ENCODE measurements around the gene DLL4. TPM values are rescaled to one million over a fixed set of nuclear protein-coding genes. Genes with fewer than 3 reads are reported as not detected.
A peak's percentile ranks its signal among the peaks of the same experiment; 100 is the strongest.
"Not testable (repeated sequence)": the region's sequence is repeated elsewhere in the genome, so short reads cannot be mapped to it uniquely, and the experiment has no call there.

The DLL4 gene
- total RNA-seq, 2 donors from 2014 or later, result 0.20 to 0.64 TPM

DNA sequence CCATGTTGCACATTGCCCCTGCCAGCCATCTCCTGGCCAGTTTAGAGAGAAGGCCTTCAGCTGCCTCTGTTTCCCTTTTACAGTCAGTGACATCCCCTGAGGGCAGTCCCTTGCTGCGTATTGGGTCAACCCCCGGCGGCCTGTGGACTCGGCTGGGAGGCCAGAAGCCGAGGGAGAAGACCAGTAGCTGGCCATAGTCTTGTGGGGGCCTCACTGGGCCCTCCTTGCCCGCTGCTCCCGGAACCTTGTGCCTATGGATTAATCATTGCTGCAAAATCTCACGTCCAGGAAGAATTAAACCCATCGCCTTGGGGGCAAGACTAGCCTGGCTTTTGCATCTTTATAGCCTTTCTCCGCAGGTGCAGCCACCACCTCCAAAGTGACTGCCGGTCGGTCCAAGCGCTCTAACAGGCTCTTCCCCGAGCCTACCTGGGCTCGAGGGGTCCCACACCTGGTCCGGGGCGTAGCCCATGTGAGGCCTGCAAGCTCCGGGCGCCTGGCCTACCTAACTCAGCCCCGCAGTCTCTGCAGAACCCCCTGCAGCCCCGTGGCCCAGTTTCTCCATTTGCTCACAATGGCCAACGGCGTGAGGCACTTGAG, 23.3 kb downstream of the DLL4 start:
- TF ChIP-seq, protein P1, sequence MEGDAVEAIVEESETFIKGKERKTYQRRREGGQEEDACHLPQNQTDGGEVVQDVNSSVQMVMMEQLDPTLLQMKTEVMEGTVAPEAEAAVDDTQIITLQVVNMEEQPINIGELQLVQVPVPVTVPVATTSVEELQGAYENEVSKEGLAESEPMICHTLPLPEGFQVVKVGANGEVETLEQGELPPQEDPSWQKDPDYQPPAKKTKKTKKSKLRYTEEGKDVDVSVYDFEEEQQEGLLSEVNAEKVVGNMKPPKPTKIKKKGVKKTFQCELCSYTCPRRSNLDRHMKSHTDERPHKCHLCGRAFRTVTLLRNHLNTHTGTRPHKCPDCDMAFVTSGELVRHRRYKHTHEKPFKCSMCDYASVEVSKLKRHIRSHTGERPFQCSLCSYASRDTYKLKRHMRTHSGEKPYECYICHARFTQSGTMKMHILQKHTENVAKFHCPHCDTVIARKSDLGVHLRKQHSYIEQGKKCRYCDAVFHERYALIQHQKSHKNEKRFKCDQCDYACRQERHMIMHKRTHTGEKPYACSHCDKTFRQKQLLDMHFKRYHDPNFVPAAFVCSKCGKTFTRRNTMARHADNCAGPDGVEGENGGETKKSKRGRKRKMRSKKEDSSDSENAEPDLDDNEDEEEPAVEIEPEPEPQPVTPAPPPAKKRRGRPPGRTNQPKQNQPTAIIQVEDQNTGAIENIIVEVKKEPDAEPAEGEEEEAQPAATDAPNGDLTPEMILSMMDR (conservative IDR thresholded peaks at IDR 0.05), result no peak
- H3K27ac Mint-ChIP-seq, result peak overlapping the region; percentile 95
- peak; percentile 52 for DNase-seq

DNA sequence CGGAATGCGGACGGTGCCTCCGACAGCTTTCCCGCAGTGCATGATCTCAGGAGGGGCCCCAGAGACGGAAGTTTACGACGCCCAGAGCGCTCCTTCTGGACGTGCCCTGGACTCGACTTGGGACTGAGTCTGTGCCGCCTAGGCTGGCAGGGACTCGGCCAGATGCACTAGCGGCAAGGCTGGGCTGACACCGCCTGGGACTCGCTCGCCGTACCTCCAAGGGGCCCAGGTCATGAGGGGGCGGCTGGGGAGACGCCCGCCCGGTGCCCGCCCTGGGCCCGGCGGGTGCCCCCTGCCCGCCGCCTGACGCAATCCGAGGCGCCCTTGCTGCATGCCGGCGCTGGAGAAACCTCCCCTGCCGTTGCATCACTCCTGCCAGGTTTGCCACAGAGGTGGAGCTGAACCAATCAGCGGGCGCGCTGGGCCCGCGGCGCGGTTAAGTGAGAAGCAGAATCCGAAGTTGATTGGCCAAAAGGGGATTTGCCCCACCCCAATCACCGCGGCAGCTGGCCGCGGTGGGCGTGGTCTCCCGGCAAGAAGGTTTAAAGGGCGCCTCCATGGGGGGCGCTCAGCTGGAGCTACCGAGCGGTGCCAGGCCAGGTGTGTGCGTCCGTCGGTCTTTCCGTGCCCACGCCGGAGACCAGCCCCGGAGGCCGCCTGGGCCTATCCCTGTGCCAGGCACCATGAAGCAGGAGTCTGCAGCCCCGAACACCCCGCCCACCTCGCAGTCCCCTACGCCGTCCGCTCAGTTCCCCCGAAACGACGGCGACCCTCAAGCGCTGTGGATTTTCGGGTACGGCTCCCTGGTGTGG, 24.0 kb downstream of the DLL4 start, which contains the start of gene CHAC1:
CHAC1 (plus strand) TSS at position 571 of the 812 bp plus-strand sequence; CDS start at position 684, 113 bp downstream.
- 1% methylated on average over 20 to 72 of the region's 72 CpGs for WGBS, 2 experiments (ENCODE audit: insufficient coverage in 1 of 2, insufficient read length in 1 of 2)
- peaks cover 2% of the 10 kb centered on the region for H3K36me3 Mint-ChIP-seq (ENCODE audit: low read depth)
- H3K27me3 ChIP-seq (ENCODE audit: control insufficient read depth, insufficient read depth, low read length, poor library complexity, severe bottlenecking), result no peaks in the 10 kb centered on the region
- H3K4me1 ChIP-seq (ENCODE audit: control insufficient read depth, insufficient read depth, low read length), result no peaks in the 10 kb centered on the region
- peak within 1 kb of the TSS; percentile 90 for H3K27ac ChIP-seq (ENCODE audit: low read depth, low read length)
- TF ChIP-seq, protein P1 (conservative IDR thresholded peaks at IDR 0.05), result peak; percentile 24
- H3K4me3 Mint-ChIP-seq, result peak within 1 kb of the TSS; percentile 77
- H3K27me3 Mint-ChIP-seq (ENCODE audit: insufficient read depth), result peaks cover 35% of the 10 kb centered on the region
- H3K4me1 Mint-ChIP-seq, result peaks cover 24% of the 10 kb centered on the region
- no peaks in the 10 kb centered on the region for H3K9me3 Mint-ChIP-seq
- peak; percentile 98 for DNase-seq
- H3K4me3 ChIP-seq (ENCODE audit: low read length), result peak within 1 kb of the TSS; percentile 90
- H3K27ac Mint-ChIP-seq, result peak within 1 kb of the TSS; percentile 95
- no peaks in the 10 kb centered on the region for H3K9me3 ChIP-seq (ENCODE audit: control insufficient read depth, low read length)
- no peaks in the 10 kb centered on the region for H3K36me3 ChIP-seq (ENCODE audit: control insufficient read depth, insufficient read depth, low read length)
- peak within 1 kb of the TSS; percentile 90 for H3K9ac ChIP-seq (ENCODE audit: extremely low read depth, low read length, poor library complexity, severe bottlenecking)

More for the DNA sequence above, 23.3 kb downstream of the DLL4 start:
- H3K27ac ChIP-seq (ENCODE audit: low read depth, low read length), result peak overlapping the region; percentile 90
- Mint-ChIP-seq H3K4me1 (peaks cover 26% of the 10 kb centered on the region), H3K27me3 (ENCODE audit: insufficient read depth) (peaks cover 42% of the 10 kb centered on the region), H3K36me3 (ENCODE audit: low read depth) (peaks cover 2% of the 10 kb centered on the region), H3K4me3 (peak overlapping the region; percentile 77), H3K9me3 (no peaks in the 10 kb centered on the region)
- H3K4me3 ChIP-seq (ENCODE audit: low read length), result peak overlapping the region; percentile 90
- H3K27me3 ChIP-seq (ENCODE audit: control insufficient read depth, insufficient read depth, low read length, poor library complexity, severe bottlenecking), result no peaks in the 10 kb centered on the region
- H3K36me3 ChIP-seq (ENCODE audit: control insufficient read depth, insufficient read depth, low read length), result no peaks in the 10 kb centered on the region
- no peaks in the 10 kb centered on the region for H3K4me1 ChIP-seq (ENCODE audit: control insufficient read depth, insufficient read depth, low read length)
- no peaks in the 10 kb centered on the region for H3K9me3 ChIP-seq (ENCODE audit: control insufficient read depth, low read length)
- H3K9ac ChIP-seq (ENCODE audit: extremely low read depth, low read length, poor library complexity, severe bottlenecking), result peak overlapping the region; percentile 90
- 43% methylated on average over 16 to 23 of the region's 23 CpGs for WGBS, 2 experiments (ENCODE audit: insufficient coverage in 1 of 2, insufficient read length in 1 of 2)

DNA sequence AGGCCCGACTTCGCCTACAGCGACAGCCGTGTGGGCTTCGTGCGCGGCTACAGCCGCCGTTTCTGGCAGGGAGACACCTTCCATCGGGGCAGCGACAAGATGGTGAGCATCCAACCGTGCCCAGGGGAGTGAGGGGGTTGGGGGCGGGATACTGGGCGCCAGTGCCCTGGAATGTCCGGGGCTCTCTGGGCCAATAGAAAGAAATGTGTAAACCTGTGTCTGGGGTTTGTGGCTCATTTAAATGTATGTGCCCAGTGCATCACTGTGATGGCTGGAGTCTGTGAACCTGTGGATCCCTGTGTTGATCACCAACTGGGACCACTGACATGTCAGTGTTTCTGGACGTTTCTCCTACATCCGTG, 24.6 kb downstream of the DLL4 start:
- peaks cover 2% of the 10 kb centered on the region for H3K36me3 Mint-ChIP-seq (ENCODE audit: low read depth)
- H3K4me1 Mint-ChIP-seq, result peaks cover 18% of the 10 kb centered on the region
- peak overlapping the region; percentile 90 for H3K27ac ChIP-seq (ENCODE audit: low read depth, low read length)

DNA sequence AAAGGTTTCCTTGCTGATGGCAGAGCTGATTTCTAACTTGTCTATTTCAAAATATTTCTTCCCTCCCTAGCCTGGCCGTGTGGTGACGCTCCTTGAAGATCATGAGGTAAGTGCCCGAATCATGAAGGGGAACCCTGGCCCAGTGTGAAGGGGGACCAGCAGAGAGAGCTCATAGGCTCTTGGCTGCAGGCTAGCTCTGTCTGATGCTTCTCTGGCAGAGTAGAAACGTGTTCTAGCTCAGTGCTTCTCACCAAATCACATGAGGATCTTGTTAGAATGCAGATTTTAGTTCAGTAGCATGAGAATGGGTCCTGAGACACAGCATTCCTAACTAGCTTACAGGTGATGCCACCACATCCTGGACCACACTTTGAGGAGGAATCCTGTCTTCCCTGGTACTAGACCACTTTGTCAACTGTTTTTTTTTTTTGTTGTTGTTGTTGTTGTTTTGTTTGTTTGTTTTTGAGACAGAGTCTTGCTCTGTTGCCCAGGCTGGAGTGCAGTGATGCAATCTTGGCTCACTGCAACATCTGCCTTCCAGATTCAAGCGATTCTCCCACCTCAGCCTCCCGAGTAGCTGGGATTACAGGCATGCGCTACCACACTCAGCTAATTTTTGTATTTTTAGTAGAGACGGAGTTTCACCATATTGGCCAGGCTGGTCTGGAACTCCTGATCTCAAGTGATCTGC, 25.2 kb downstream of the DLL4 start:
- H3K9ac ChIP-seq (ENCODE audit: extremely low read depth, low read length, poor library complexity, severe bottlenecking), result peak overlapping the region; percentile 90
- not testable (repeated sequence) for H3K27ac ChIP-seq (ENCODE audit: low read depth, low read length); H3K27me3 ChIP-seq (ENCODE audit: control insufficient read depth, insufficient read depth, low read length, poor library complexity, severe bottlenecking); H3K9me3 ChIP-seq (ENCODE audit: control insufficient read depth, low read length); DNase-seq; H3K4me1 ChIP-seq (ENCODE audit: control insufficient read depth, insufficient read depth, low read length); H3K36me3 Mint-ChIP-seq (ENCODE audit: low read depth); H3K36me3 ChIP-seq (ENCODE audit: control insufficient read depth, insufficient read depth, low read length); H3K9me3 Mint-ChIP-seq
- H3K4me1 Mint-ChIP-seq, result peaks cover 12% of the 10 kb centered on the region
- peaks cover 30% of the 10 kb centered on the region for H3K27me3 Mint-ChIP-seq (ENCODE audit: insufficient read depth)
- H3K4me3 ChIP-seq (ENCODE audit: low read length), result peak overlapping the region; percentile 90
- 75 to 83% methylated on average over 7 to 8 of the region's 8 CpGs for WGBS, 2 experiments (ENCODE audit: insufficient coverage in 1 of 2, insufficient read length in 1 of 2)
- peak overlapping the region; percentile 77 for H3K4me3 Mint-ChIP-seq
- H3K27ac Mint-ChIP-seq, result peak overlapping the region; percentile 48

More for the DNA sequence above, 24.6 kb downstream of the DLL4 start:
- Histone ChIP-seq H3K9me3 (ENCODE audit: control insufficient read depth, low read length) (no peaks in the 10 kb centered on the region), H3K4me3 (ENCODE audit: low read length) (peak overlapping the region; percentile 90), H3K9ac (ENCODE audit: extremely low read depth, low read length, poor library complexity, severe bottlenecking) (peak overlapping the region; percentile 90), H3K4me1 (ENCODE audit: control insufficient read depth, insufficient read depth, low read length) (no peaks in the 10 kb centered on the region), H3K27me3 (ENCODE audit: control insufficient read depth, insufficient read depth, low read length, poor library complexity, severe bottlenecking) (no peaks in the 10 kb centered on the region), H3K36me3 (ENCODE audit: control insufficient read depth, insufficient read depth, low read length) (no peaks in the 10 kb centered on the region)
- no peak for DNase-seq
- 0 to 4% methylated on average over 12 to 17 of the region's 17 CpGs for WGBS, 2 experiments (ENCODE audit: insufficient coverage in 1 of 2, insufficient read length in 1 of 2)
- no peaks in the 10 kb centered on the region for H3K9me3 Mint-ChIP-seq
- TF ChIP-seq, protein P1 (conservative IDR thresholded peaks at IDR 0.05), result no peak
- peak overlapping the region; percentile 77 for H3K4me3 Mint-ChIP-seq
- H3K27ac Mint-ChIP-seq, result peak overlapping the region; percentile 91
- H3K27me3 Mint-ChIP-seq (ENCODE audit: insufficient read depth), result peaks cover 33% of the 10 kb centered on the region
